Measurements from ENCODE around the gene TRAF3IP3. TPM values are rescaled to one million over a fixed set of nuclear protein-coding genes. Genes with fewer than 3 reads are reported as not detected.

The TRAF3IP3 gene
- total RNA-seq, 1 experiment from 2014 or later: not detected

DNA sequence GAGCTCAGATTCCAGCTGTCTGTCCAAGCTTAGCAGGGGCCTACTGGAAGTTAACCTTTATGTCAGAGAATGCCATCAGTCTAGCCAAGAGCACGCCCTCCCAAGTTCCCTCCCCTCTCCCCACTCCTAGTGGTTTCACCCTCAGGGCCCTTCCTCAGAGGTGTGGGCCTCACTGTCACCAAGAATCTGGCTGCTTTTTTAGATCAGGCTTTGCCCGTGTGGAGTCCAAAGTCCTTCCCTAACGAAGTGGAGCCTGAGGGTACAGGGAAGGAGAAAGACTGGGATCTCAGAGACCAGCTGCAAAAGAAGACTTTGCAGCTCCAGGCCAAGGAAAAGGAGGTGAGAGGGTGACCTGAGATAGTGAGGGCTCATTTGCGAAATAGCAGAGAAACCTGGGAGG is 24.4 kb downstream of the TRAF3IP3 start:
- H3K27ac Mint-ChIP-seq (ENCODE audit: unreplicated experiment): peak overlapping the region; percentile 56
- BruUV-seq (replicated peaks): no TSS peak
- Histone ChIP-seq H3K4me3 (ENCODE audit: low read depth, low read length) (peak overlapping the region; percentile 7; the same call in 1 of the 2 replicates), H3K9me3 (no peaks in the 10 kb centered on the region), H3K4me1 (peaks cover 36% of the 10 kb centered on the region), H3K36me3 (ENCODE audit: control insufficient read depth, insufficient read depth, low read length) (no peaks in the 10 kb centered on the region), H3K27me3 (replicated peaks; ENCODE audit: control insufficient read depth, insufficient read depth, low read length) (no peaks in the 10 kb centered on the region)
- TF ChIP-seq, protein P1, sequence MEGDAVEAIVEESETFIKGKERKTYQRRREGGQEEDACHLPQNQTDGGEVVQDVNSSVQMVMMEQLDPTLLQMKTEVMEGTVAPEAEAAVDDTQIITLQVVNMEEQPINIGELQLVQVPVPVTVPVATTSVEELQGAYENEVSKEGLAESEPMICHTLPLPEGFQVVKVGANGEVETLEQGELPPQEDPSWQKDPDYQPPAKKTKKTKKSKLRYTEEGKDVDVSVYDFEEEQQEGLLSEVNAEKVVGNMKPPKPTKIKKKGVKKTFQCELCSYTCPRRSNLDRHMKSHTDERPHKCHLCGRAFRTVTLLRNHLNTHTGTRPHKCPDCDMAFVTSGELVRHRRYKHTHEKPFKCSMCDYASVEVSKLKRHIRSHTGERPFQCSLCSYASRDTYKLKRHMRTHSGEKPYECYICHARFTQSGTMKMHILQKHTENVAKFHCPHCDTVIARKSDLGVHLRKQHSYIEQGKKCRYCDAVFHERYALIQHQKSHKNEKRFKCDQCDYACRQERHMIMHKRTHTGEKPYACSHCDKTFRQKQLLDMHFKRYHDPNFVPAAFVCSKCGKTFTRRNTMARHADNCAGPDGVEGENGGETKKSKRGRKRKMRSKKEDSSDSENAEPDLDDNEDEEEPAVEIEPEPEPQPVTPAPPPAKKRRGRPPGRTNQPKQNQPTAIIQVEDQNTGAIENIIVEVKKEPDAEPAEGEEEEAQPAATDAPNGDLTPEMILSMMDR (IDR thresholded peaks at IDR 0.05; ENCODE audit: insufficient read depth in 1 of 2, low read depth in 1 of 2, low read length in 1 of 2, severe bottlenecking in 1 of 2, unreplicated experiment in 1 of 2): no peak
- POLR2A ChIA-PET: interaction anchor here (0.6 to 1.3 kb wide), 2 partner anchors 26 to 128 kb away, joined by 3 to 11 read pairs; partner anchors contain the start of gene IRF6
- peak overlapping the region; percentile 56 for H3K4me3 Mint-ChIP-seq (ENCODE audit: unreplicated experiment)
- intact Hi-C loops (cut with micrococcal nuclease; ENCODE audit: unreplicated experiment): loop anchor here (1.0 kb wide), 1 partner anchor 32 kb away; no protein-coding TSS in a partner anchor
- CTCF ChIA-PET: interaction anchor here (0.8 kb wide), 1 partner anchor 47 kb away, joined by 3 read pairs; the partner anchor contains the start of gene UTP25
- H3K36me3 Mint-ChIP-seq (ENCODE audit: insufficient read depth, unreplicated experiment): peaks cover 11% of the 10 kb centered on the region
- peak; percentile 79 to 90 for DNase-seq
- H3K9me3 Mint-ChIP-seq (ENCODE audit: unreplicated experiment): no peaks in the 10 kb centered on the region
- H3K27me3 Mint-ChIP-seq (ENCODE audit: insufficient read depth, unreplicated experiment): no peaks in the 10 kb centered on the region
- H3K4me1 Mint-ChIP-seq (ENCODE audit: low read depth, unreplicated experiment): peaks cover 19% of the 10 kb centered on the region

DNA sequence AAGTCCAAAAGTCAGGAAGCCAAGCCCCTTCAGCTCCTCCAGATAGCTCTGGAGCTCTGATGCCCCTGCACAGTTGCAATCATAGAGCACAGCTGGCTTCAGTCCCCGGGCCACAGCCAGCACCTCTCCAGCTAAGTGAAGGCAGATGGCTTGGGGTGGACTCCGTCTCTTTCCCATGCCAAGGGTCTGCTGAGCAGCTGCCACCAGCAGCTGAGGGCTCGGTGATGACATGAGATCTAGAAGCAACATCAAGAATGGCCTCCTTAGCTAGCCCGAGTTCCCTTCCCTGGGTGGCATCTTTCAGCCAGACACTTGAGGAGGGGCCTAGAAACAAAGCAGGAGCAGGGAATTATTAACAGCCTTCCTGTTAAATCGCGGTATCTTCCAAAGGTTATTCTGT is 27.5 kb downstream of the TRAF3IP3 start:
- Histone ChIP-seq H3K9me3 (no peaks in the 10 kb centered on the region), H3K27me3 (replicated peaks; ENCODE audit: control insufficient read depth, insufficient read depth, low read length) (no peaks in the 10 kb centered on the region), H3K36me3 (ENCODE audit: control insufficient read depth, insufficient read depth, low read length) (no peaks in the 10 kb centered on the region), H3K4me3 (ENCODE audit: low read depth, low read length) (peak overlapping the region; percentile 73), H3K4me1 (peaks cover 36% of the 10 kb centered on the region)
- Mint-ChIP-seq H3K27ac (ENCODE audit: unreplicated experiment) (peak overlapping the region; percentile 96), H3K9me3 (ENCODE audit: unreplicated experiment) (no peaks in the 10 kb centered on the region), H3K4me1 (ENCODE audit: low read depth, unreplicated experiment) (peaks cover 19% of the 10 kb centered on the region), H3K4me3 (ENCODE audit: unreplicated experiment) (peak overlapping the region; percentile 90), H3K27me3 (ENCODE audit: insufficient read depth, unreplicated experiment) (no peaks in the 10 kb centered on the region), H3K36me3 (ENCODE audit: insufficient read depth, unreplicated experiment) (peaks cover 22% of the 10 kb centered on the region)
- POLR2A ChIA-PET: interaction anchor here (1.7 kb wide), 1 partner anchor 23 kb away, joined by 21 read pairs; the partner anchor contains the start of gene IRF6
- no TSS peak for BruUV-seq (replicated peaks)
- DNase-seq: no peak
- intact Hi-C loops (cut with micrococcal nuclease; ENCODE audit: unreplicated experiment): no loop called here
- TF ChIP-seq, protein P1 (IDR thresholded peaks at IDR 0.05; ENCODE audit: insufficient read depth in 1 of 2, low read depth in 1 of 2, low read length in 1 of 2, severe bottlenecking in 1 of 2, unreplicated experiment in 1 of 2): no peak
- CTCF ChIA-PET: no interaction called here

DNA sequence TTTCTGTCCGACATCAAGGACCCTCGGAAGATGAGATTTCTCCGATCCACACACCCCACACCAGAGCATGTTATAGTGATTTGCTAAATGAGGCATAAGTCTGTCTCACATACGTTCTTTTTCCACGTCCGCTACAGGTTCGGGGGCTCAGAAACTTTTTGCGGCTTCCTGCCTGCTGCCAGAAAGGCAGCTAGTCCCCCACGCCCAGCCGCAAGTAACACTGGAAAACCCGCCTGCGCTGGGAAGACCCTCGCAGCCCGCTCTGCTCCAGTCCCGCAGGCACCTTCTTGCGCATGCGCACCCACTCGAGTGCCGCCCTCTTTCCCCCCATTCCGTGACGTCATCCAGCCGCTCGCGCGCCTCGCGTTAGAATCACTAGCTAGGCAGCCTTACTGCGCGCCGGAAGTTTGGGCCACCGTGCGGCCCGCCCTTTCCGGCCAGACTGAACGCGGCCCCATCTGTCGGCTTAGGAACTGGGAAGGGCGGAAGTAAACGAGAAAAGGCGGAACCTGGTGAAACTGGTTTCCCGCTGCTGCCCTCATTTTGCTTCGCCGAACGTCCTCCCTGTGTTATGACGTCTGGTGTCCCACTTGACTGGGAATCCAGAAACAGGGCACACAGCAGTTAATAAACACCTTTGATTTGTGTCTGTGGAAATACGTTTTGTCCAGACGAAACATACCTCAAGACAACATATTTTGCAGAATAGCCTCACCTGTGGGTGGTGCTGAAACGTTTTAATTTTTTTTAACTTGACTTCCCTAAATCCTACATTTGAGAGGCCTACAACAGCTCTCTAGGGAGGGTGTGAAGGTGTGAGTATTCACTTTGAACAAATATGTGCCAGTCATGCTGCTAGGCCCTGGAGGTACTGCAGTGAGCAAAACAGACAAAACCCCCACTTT is 28.7 kb downstream of the TRAF3IP3 start, which contains the start of gene C1orf74:
Gene C1orf74 (minus strand): TSS at position 295 of the 905 bp plus-strand sequence. CDS start 925 bp downstream, outside the sequence.
- peak; percentile 98 to 99 for DNase-seq
- H3K4me3 ChIP-seq (ENCODE audit: low read depth, low read length): peak within 1 kb of the TSS; percentile 73
- peaks cover 4% of the 10 kb centered on the region; the same call in 1 of the 2 replicates for H3K36me3 ChIP-seq (ENCODE audit: control insufficient read depth, insufficient read depth, low read length)
- H3K27me3 Mint-ChIP-seq (ENCODE audit: insufficient read depth, unreplicated experiment): no peaks in the 10 kb centered on the region
- H3K36me3 Mint-ChIP-seq (ENCODE audit: insufficient read depth, unreplicated experiment): peaks cover 28% of the 10 kb centered on the region
- peaks cover 19% of the 10 kb centered on the region for H3K4me1 Mint-ChIP-seq (ENCODE audit: low read depth, unreplicated experiment)
- no peaks in the 10 kb centered on the region for H3K27me3 ChIP-seq (replicated peaks; ENCODE audit: control insufficient read depth, insufficient read depth, low read length)
- intact Hi-C loops (cut with micrococcal nuclease; ENCODE audit: unreplicated experiment): loop anchor here (1.0 kb wide), 2 partner anchors 22 to 43 kb away; partner anchors contain the start of genes IRF6 and UTP25
- TF ChIP-seq, protein P1 (IDR thresholded peaks at IDR 0.05; ENCODE audit: insufficient read depth in 1 of 2, low read depth in 1 of 2, low read length in 1 of 2, severe bottlenecking in 1 of 2, unreplicated experiment in 1 of 2): no peak
- peak within 1 kb of the TSS; percentile 90 for H3K4me3 Mint-ChIP-seq (ENCODE audit: unreplicated experiment)
- H3K9me3 ChIP-seq: no peaks in the 10 kb centered on the region
- POLR2A ChIA-PET: interaction anchor here (0.6 to 1.7 kb wide), 11 partner anchors 12 to 1829 kb away, joined by 3 to 21 read pairs (median 3); partner anchors contain the start of genes IRF6 and UTP25
- peaks cover 31% of the 10 kb centered on the region for H3K4me1 ChIP-seq
- TSS peak; percentile 93 for BruUV-seq (replicated peaks)
- peak within 1 kb of the TSS; percentile 96 for H3K27ac Mint-ChIP-seq (ENCODE audit: unreplicated experiment)
- H3K9me3 Mint-ChIP-seq (ENCODE audit: unreplicated experiment): no peaks in the 10 kb centered on the region
- CTCF ChIA-PET: interaction anchor here (0.6 kb wide), 1 partner anchor 37 kb away, joined by 3 read pairs; no protein-coding TSS in a partner anchor

All from Caco-2 (cell line).